Liver (tissue), 9 donors: ENCODE measurements around the gene SPPL2C. TPM values are rescaled to one million over a fixed set of nuclear protein-coding genes. Genes with fewer than 3 reads are reported as not detected.

ENCODE experiments used
- DNase-seq: peaks from one replicate; pipeline ENCODE4 v3.0.0-alpha.2; 2017; ENCODE audit warnings: low spot score
- H3K27ac ChIP-seq, 2 donors: one replicate each; pipeline ENCODE4 v1.7.0; 2013; ENCODE audit warnings: inconsistent platforms in 2 of 2, low read length in 2 of 2, control low read depth in 1 of 2, low read depth in 1 of 2, mild to moderate bottlenecking in 1 of 2
- H3K27me3 ChIP-seq, 4 donors: one replicate each; pipeline versions ENCODE4 v1.6.1 to v1.7.0; 2013; ENCODE audit warnings: low read length in 3 of 4, inconsistent platforms in 1 of 4, mild to moderate bottlenecking in 1 of 4, moderate library complexity in 1 of 4; ENCODE audit not compliant: control insufficient read depth in 4 of 4, insufficient read depth in 4 of 4
- H3K36me3 ChIP-seq, 4 donors: one replicate each; pipeline versions ENCODE4 v1.6.1 to v1.7.0; 2013; ENCODE audit warnings: low read length in 3 of 4, mild to moderate bottlenecking in 3 of 4, low read depth in 1 of 4, moderate library complexity in 1 of 4; ENCODE audit not compliant: control insufficient read depth in 4 of 4, insufficient read depth in 3 of 4
- H3K4me1 ChIP-seq, 4 donors: one replicate each; pipeline versions ENCODE4 v1.6.1 to v1.7.0; 2013; ENCODE audit warnings: low read length in 3 of 4, mild to moderate bottlenecking in 3 of 4, moderate library complexity in 1 of 4; ENCODE audit not compliant: control insufficient read depth in 4 of 4, insufficient read depth in 4 of 4
- H3K4me3 ChIP-seq, 3 donors: one replicate each; pipeline versions ENCODE4 v1.6.1 to v1.7.0; 2013; ENCODE audit warnings: low read length in 3 of 3, control low read depth in 1 of 3, low read depth in 1 of 3, mild to moderate bottlenecking in 1 of 3
- H3K9ac ChIP-seq, 2 donors: one replicate each; pipeline ENCODE4 v1.7.0; 2013; ENCODE audit warnings: low read length in 2 of 2, mild to moderate bottlenecking in 2 of 2, moderate library complexity in 2 of 2, control low read depth in 1 of 2, low read depth in 1 of 2
- H3K9me3 ChIP-seq, 4 donors: one replicate each; pipeline versions ENCODE4 v1.6.1 to v1.7.0; 2013; ENCODE audit warnings: low read length in 3 of 4; ENCODE audit not compliant: control insufficient read depth in 4 of 4
- CTCF ChIP-seq: fragments of 150-350 bp; IDR thresholded peaks from 2 replicates; pipeline ENCODE4 v1.5.1; 2017; ENCODE audit warnings: improper control_type of control experiment, low read depth, low read length; ENCODE audit not compliant: missing input control
- FOXA2 ChIP-seq: IDR thresholded peaks from 2 replicates; pipeline ENCODE4 v1.6.1; 2016; ENCODE audit warnings: antibody characterized with exemption
- GABPA ChIP-seq, 2 donors: IDR thresholded peaks in 1 of 2; conservative IDR thresholded peaks in 1 of 2; 2 replicates each; pipeline ENCODE4 v1.6.1; 2016; ENCODE audit warnings: antibody characterized with exemption in 2 of 2, mild to moderate bottlenecking in 1 of 2, moderate library complexity in 1 of 2
- HNF4A ChIP-seq, 2 donors: conservative IDR thresholded peaks; 2 replicates each; pipeline ENCODE4 v1.6.1; 2016; ENCODE audit warnings: antibody characterized with exemption in 2 of 2, mild to moderate bottlenecking in 2 of 2
- HNF4G ChIP-seq: IDR thresholded peaks from 2 replicates; pipeline ENCODE4 v1.6.1; 2016; ENCODE audit warnings: antibody characterized with exemption
- JUND ChIP-seq, 2 donors: IDR thresholded peaks; 2 replicates each; pipeline ENCODE4 v1.6.1; 2016; ENCODE audit warnings: antibody characterized with exemption in 2 of 2
- NR2F2 ChIP-seq: IDR thresholded peaks from 2 replicates; pipeline ENCODE4 v1.6.1; 2016; ENCODE audit warnings: antibody characterized with exemption
- TAF1 ChIP-seq: conservative IDR thresholded peaks from 2 replicates; pipeline ENCODE4 v1.6.1; 2016; ENCODE audit warnings: antibody characterized with exemption, mild to moderate bottlenecking
- WGBS: extraction: QIAGEN DNeasy Blood & Tissue Kit; methylation state at CpG from one replicate; pipeline ENCODE4 v1.1.7; 2013; 5-methylcytosine and 5-hydroxymethylcytosine counted together
- polyA plus RNA-seq, 2 donors: library from polyadenylated mRNA; stranded (reverse) in 1 of 2; unstranded in 1 of 2; fragments of 200-250 nt in 1 of 2; fragments of >200 nt in 1 of 2; fragmentation: Nextera tagmentation in 1 of 2; extraction: Ambion mirVana in 1 of 2; gene quantifications; one replicate each; pipeline versions ENCODE4 v1.2.1 to v1.2.3, GENCODE V29; 2013 to 2015
- total RNA-seq, 2 donors: library from RNA; depleted of rRNA; stranded (reverse); fragments of >200 nt; gene quantifications; one replicate each; pipeline ENCODE4 v1.2.3, GENCODE V29; 2014
- TF ChIP-seq, protein P1 (sequence below): IDR thresholded peaks from 2 replicates; pipeline ENCODE4 v1.6.1; 2016; ENCODE audit warnings: antibody characterized with exemption
- donor health status: healthy.
- donor health status: healthy.
- donor health status: healthy.
- donor health status: healthy.
- donor health status: healthy.

The SPPL2C gene
- total and polyA plus RNA-seq, 4 donors = not detected

GRCh38 chr17:45828582-45829133 is 16.0 kb upstream of the SPPL2C start (continued):
- TF ChIP-seq CTCF (no peak), JUND (IDR thresholded peaks at IDR 0.05) (no peak), NR2F2 (no peak), GABPA (IDR thresholded peaks at IDR 0.05 in 1 of 2, conservative IDR thresholded peaks at IDR 0.05 in 1 of 2) (no peak)
- TF ChIP-seq, protein P1, sequence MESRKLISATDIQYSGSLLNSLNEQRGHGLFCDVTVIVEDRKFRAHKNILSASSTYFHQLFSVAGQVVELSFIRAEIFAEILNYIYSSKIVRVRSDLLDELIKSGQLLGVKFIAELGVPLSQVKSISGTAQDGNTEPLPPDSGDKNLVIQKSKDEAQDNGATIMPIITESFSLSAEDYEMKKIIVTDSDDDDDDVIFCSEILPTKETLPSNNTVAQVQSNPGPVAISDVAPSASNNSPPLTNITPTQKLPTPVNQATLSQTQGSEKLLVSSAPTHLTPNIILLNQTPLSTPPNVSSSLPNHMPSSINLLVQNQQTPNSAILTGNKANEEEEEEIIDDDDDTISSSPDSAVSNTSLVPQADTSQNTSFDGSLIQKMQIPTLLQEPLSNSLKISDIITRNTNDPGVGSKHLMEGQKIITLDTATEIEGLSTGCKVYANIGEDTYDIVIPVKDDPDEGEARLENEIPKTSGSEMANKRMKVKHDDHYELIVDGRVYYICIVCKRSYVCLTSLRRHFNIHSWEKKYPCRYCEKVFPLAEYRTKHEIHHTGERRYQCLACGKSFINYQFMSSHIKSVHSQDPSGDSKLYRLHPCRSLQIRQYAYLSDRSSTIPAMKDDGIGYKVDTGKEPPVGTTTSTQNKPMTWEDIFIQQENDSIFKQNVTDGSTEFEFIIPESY = no peak

DNA sequence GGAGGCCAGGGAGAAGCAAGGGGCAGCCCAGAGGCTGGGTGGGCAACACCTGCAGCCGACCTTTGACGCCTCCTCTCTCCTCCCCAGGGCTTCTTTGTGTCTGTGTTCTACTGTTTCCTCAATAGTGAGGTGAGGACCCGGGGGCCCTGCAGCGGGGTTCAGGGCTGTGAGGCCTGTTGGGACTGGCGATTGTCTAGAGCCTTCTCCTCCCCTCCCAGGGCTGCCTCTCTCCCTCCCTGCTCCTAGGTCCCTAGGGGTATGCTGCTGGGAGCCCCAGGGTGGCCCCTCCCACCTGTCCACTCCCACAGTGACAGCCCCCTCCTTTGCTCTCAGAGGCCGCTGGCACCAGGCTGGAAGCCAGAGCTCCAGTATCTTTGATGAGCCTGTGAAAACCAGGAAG is 10.8 kb upstream of the SPPL2C start:
- no peak overlapping the region for H3K9ac ChIP-seq
- no peak overlapping the region for H3K4me3 ChIP-seq
- H3K9me3 ChIP-seq = no peaks in the 10 kb centered on the region
- no peak for DNase-seq
- no peak overlapping the region for H3K27ac ChIP-seq
- H3K4me1 ChIP-seq = no peaks in the 10 kb centered on the region
- TF ChIP-seq NR2F2 (no peak), TAF1 (no peak), HNF4A (conservative IDR thresholded peaks at IDR 0.05) (no peak), FOXA2 (no peak), HNF4G (no peak), JUND (IDR thresholded peaks at IDR 0.05) (no peak), CTCF (no peak)
- TF ChIP-seq, protein P1 = no peak
- 65% methylated on average over 6 of the region's 6 CpGs for WGBS
- no peaks in the 10 kb centered on the region for H3K36me3 ChIP-seq
- H3K27me3 ChIP-seq = no peaks in the 10 kb centered on the region
